AG09319 (cell line): ENCODE results near the gene ADAMTSL1.

ENCODE experiments used
- DNase-seq: peaks from one replicate; pipeline ENCODE4 v3.0.0-alpha.2; 2010; ENCODE audit warnings: low read depth; ENCODE audit errors: extremely low read depth
- CTCF ChIP-seq: IDR thresholded peaks from 2 replicates; pipeline ENCODE4 v1.5.1; 2011; ENCODE audit warnings: low read depth, mild to moderate bottlenecking, inconsistent platforms, low read length, moderate library complexity

ADAMTSL1 gene

GRCh38 chr9:18778846-18779245 lies 304.9 kb downstream of the ADAMTSL1 start:
- DNase-seq: no peak
- no peak for TF ChIP-seq CTCF

GRCh38 chr9:18783909-18784308 lies 310.0 kb downstream of the ADAMTSL1 start:
- DNase-seq: no peak
- no peak for TF ChIP-seq CTCF

GRCh38 chr9:18785604-18786003 lies 311.7 kb downstream of the ADAMTSL1 start:
- no peak for TF ChIP-seq CTCF
- no peak for DNase-seq

- TF ChIP-seq CTCF: no peak
- DNase-seq: no peak
Measured at GRCh38 chr9:18786196-18786595, 312.2 kb downstream of the ADAMTSL1 start.

- DNase-seq: no peak
- TF ChIP-seq CTCF: no peak
Measured at GRCh38 chr9:18786911-18787650, 313.1 kb downstream of the ADAMTSL1 start.

DNA sequence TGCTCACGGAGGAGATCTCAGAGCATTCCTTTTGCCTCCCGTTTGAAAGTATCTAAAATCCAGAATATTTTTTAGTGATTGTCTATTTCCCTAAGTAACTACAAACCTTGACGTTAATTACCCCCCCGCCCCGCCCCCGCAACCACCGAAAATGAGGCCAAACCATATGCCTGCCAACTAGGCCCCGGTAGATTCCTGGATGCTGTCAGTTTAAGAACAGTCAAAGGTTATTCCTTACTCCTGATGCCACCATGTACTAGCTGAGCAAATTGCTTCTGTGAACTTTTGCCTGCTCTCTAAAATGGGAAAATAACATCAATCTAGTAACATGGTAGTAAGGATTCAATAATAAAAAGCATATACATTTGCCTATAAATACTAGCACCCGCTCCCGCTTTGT lies 314.3 kb downstream of the ADAMTSL1 start:
- no peak for TF ChIP-seq CTCF
- no peak for DNase-seq

- DNase-seq: no peak
- peak; percentile 4 for TF ChIP-seq CTCF
Measured at GRCh38 chr9:18791074-18791473, 317.1 kb downstream of the ADAMTSL1 start.
